Renal cortex interstitium (tissue), 15 donors: Measurements from ENCODE around the gene TESK1. TPM values are rescaled to one million over a fixed set of nuclear protein-coding genes. Genes with fewer than 3 reads are reported as not detected.

ENCODE experiments used
- DNase-seq, 11 donors: peaks; one replicate each; pipeline ENCODE4 v3.0.0-alpha.2; 2013; ENCODE audit warnings: low read depth in 9 of 11, low spot score in 4 of 11; ENCODE audit errors: extremely low read depth in 1 of 11
- long read RNA-seq, 16 experiments: transcript quantifications; one replicate each; lab custom pipeline, GENCODE V29; 2026
- polyA plus RNA-seq, 3 donors: library from polyadenylated mRNA; unstranded; fragments of 120-200 nt; gene quantifications; one replicate each; pipeline ENCODE4 v1.2.1, GENCODE V29; 2013; ENCODE audit not compliant: insufficient read length in 3 of 3

Gene TESK1, protein sequence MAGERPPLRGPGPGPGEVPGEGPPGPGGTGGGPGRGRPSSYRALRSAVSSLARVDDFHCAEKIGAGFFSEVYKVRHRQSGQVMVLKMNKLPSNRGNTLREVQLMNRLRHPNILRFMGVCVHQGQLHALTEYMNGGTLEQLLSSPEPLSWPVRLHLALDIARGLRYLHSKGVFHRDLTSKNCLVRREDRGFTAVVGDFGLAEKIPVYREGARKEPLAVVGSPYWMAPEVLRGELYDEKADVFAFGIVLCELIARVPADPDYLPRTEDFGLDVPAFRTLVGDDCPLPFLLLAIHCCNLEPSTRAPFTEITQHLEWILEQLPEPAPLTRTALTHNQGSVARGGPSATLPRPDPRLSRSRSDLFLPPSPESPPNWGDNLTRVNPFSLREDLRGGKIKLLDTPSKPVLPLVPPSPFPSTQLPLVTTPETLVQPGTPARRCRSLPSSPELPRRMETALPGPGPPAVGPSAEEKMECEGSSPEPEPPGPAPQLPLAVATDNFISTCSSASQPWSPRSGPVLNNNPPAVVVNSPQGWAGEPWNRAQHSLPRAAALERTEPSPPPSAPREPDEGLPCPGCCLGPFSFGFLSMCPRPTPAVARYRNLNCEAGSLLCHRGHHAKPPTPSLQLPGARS
- 10 to 100 TPM; 36.0 to 42.5 (median 38.5) TPM for polyA plus RNA-seq
- long read RNA-seq, donor 1, partial matches to known transcripts: 5 of 9 reads
- long read RNA-seq, donor 1, other reads (novel, unspliced or antisense): 0 of 9 reads
- long read RNA-seq, donor 2, transcript TESK1-201 (10 exons, 2,421 nt): major isoform, 8 of 29 reads
- long read RNA-seq, donor 2, partial matches to known transcripts: 21 of 29 reads
- long read RNA-seq, donor 2, other reads (novel, unspliced or antisense): 0 of 29 reads
- long read RNA-seq, donor 3, transcript TESK1-201 (10 exons, 2,421 nt): major isoform, 14 of 29 reads
- long read RNA-seq, donor 3, partial matches to known transcripts: 15 of 29 reads
- long read RNA-seq, donor 3, other reads (novel, unspliced or antisense): 0 of 29 reads
- long read RNA-seq, donor 4, partial matches to known transcripts: 0 of 5 reads
- long read RNA-seq, donor 4, other reads (novel, unspliced or antisense): 0 of 5 reads
- long read RNA-seq, donor 5: 0 reads
- long read RNA-seq, donor 6, transcript TESK1-201 (10 exons, 2,421 nt): major isoform, 6 of 15 reads
- long read RNA-seq, donor 6, partial matches to known transcripts: 5 of 15 reads
- long read RNA-seq, donor 6, other reads (novel, unspliced or antisense): 0 of 15 reads
- long read RNA-seq, donor 7, transcript TESK1-201 (10 exons, 2,421 nt): major isoform, 9 of 28 reads
- long read RNA-seq, donor 7, partial matches to known transcripts: 18 of 28 reads
- long read RNA-seq, donor 7, other reads (novel, unspliced or antisense): 0 of 28 reads
- long read RNA-seq, donor 8, transcript TESK1-201 (10 exons, 2,421 nt): major isoform, 9 of 47 reads
- long read RNA-seq, donor 8, partial matches to known transcripts: 37 of 47 reads
- long read RNA-seq, donor 8, other reads (novel, unspliced or antisense): 0 of 47 reads
- long read RNA-seq, donor 9, transcript TESK1-201 (10 exons, 2,421 nt): major isoform, 7 of 7 reads
- long read RNA-seq, donor 9, partial matches to known transcripts: 0 of 7 reads
- long read RNA-seq, donor 9, other reads (novel, unspliced or antisense): 0 of 7 reads
- long read RNA-seq, donor 10, transcript TESK1-201 (10 exons, 2,421 nt): major isoform, 5 of 5 reads
- long read RNA-seq, donor 10, partial matches to known transcripts: 0 of 5 reads
- long read RNA-seq, donor 10, other reads (novel, unspliced or antisense): 0 of 5 reads
- long read RNA-seq, donor 11, transcript TESK1-201 (10 exons, 2,421 nt): major isoform, 6 of 11 reads
- long read RNA-seq, donor 11, partial matches to known transcripts: 5 of 11 reads
- long read RNA-seq, donor 11, other reads (novel, unspliced or antisense): 0 of 11 reads
- long read RNA-seq, donor 12, transcript TESK1-201 (10 exons, 2,421 nt): major isoform, 5 of 14 reads
- long read RNA-seq, donor 12, partial matches to known transcripts: 8 of 14 reads
- long read RNA-seq, donor 12, other reads (novel, unspliced or antisense): 0 of 14 reads
- long read RNA-seq, donor 13: 0 reads
- long read RNA-seq, donor 14, transcript TESK1-201 (10 exons, 2,421 nt): major isoform, 5 of 5 reads
- long read RNA-seq, donor 14, partial matches to known transcripts: 0 of 5 reads
- long read RNA-seq, donor 14, other reads (novel, unspliced or antisense): 0 of 5 reads
- long read RNA-seq, donor 15, partial matches to known transcripts: 0 of 2 reads
- long read RNA-seq, donor 15, other reads (novel, unspliced or antisense): 0 of 2 reads
- long read RNA-seq, donor 16, transcript TESK1-201 (10 exons, 2,421 nt): major isoform, 21 of 22 reads
- long read RNA-seq, donor 16, partial matches to known transcripts: 0 of 22 reads
- long read RNA-seq, donor 16, other reads (novel, unspliced or antisense): 0 of 22 reads

DNA sequence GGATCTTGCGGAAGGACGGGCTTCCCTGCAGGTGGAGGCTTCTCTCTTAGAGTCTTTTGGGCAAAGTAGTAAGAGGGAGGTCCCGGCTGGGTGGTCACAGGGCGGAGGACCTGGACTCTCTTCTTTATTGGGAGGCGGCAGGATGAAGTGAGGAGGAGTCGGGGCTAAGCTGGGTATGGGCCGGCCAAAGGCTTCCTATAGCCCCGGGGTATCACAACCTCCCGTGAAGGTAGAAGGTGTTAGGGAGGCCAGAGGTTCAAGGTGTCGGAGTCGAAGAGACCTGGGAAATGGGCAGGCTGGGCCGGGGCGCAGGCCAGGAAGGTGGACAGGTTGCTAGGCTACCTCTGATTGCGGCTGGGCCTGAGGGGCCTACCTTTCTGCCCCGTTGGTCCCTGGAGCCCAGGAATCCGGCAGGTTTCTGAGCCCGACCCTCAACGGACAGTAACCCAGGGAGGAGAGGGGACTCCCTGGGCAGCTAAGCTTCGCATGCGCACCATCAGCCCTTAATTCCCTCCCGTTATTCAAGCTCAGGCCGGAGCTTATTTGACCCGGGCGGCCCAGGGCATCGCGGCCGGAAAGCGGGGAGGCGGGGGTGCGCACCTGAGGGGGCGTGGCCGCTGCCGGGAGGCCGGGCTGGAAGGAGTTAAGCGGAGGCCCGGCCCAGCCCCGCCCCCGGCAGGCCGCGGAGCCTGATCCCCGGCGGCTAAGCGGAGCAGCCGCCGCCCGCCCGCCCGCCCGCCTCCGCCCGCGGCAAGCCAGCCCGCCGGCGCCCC is at the start of gene TESK1:
Gene TESK1 (plus strand): TSS at position 685 of the 773 bp plus-strand sequence. CDS start 358 bp downstream, outside the sequence.
- DNase-seq: peak in 8 of 11 donors; percentile 13 to 64 (median 56)

DNA sequence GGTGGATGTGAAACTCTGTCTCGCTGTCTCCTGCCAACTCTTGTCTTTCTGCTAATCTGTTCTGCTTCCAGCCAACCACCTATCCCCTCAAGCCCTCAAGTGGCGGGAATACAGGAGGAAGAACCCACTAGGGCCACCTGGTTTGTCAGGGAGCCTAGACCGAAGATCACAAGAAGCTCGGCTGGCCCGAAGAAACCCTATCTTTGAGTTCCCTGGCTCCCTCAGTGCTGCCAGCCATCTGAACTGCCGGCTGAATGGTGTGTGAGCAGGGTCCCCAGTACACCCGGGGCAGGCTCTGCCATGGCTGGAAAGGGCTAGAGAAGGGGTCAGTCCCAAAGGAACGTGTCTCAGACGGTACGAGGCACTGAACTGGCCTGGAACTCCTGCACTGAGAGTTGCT is 49.2 kb upstream of the TESK1 start:
- no peak for DNase-seq

DNA sequence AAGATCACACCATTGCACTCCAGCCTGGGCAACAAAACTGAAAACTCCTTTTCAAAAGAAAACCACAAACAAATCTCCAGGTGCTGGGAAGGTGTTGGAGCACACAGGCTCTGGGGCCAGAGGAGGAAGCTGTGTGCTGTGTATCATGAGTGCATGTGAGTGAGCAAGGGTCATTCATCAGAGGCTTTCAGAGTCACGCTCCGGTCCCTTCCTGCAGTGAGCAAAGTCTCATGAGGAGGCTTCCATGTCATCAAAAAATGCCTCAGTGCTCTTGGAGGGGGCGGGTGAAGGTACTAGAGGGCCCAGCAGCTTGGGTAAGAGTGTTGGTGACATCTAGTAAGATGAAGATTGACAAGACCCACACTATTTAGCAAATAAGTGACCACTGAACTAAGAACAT is 48.3 kb upstream of the TESK1 start:
- DNase-seq: peak in 1 of 11 donors; percentile 47

DNA sequence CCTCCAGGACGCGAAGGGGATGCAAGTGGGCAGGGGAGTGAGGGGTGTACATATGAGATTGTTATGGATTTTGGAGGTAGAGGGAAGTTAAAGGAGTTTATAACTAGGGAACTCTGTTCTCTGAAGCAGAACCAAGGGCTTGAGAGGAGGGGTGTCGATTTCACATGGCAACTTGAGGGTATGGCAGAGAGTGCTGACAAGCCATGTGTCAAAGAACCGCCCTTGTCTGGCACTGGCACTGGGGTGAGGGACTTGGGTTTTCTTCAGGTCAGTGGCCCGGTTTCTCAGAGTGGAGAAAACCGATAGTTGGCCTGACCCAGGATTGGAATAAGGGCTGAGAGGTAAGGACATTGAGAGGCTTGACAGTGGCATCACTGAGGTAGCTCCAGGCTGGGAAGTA is 47.7 kb upstream of the TESK1 start:
- DNase-seq: no peak

DNA sequence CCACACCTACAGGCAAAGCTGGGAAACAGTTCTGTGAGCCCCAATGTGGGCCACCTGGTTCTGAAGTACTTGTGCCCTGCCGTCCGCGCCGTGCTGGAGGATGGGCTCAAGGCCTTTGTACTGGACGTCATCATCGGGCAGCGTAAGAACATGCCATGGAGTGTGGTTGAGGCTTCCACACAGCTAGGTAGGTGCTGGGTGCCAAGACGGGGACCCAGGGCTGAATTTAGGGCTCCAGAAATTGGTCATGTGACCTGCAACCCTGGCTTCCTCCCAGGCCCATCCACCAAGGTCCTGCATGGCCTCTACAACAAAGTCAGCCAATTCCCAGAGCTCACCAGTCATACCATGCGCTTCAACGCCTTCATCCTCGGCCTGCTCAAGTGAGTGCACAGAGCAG is 46.9 kb upstream of the TESK1 start:
- DNase-seq: no peak

DNA sequence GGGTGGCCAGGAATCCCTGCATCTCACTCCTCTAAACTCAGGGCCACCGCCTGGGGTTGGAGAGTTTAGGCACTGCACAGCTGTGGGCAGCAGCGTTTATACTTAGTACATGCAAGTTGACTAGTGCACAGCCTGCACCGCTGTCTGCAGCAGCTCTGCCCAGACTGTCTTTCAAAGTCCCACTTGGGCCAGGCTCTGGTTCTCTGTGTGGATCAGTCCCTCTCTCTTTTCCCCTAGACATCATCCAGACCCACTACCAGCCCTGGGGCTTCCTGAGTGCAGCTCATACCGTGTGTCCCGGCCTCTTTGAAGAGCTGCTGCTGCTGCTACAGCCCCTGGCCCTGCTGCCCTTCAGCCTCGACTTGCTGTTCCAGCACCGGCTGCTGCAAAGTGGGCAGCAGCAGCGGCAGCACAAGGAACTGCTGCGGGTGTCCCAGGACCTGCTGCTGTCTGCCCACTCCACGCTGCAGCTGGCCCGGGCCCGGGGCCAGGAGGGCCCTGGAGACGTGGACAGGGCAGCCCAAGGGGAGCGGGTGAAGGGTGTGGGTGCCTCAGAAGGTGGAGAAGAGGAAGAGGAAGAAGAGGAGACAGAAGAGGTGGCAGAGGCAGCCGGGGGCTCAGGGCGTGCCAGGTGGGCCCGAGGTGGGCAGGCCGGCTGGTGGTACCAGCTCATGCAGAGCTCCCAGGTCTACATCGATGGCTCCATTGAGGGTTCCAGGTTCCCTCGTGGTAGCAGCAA is 45.1 kb upstream of the TESK1 start:
- DNase-seq: no peak

DNA sequence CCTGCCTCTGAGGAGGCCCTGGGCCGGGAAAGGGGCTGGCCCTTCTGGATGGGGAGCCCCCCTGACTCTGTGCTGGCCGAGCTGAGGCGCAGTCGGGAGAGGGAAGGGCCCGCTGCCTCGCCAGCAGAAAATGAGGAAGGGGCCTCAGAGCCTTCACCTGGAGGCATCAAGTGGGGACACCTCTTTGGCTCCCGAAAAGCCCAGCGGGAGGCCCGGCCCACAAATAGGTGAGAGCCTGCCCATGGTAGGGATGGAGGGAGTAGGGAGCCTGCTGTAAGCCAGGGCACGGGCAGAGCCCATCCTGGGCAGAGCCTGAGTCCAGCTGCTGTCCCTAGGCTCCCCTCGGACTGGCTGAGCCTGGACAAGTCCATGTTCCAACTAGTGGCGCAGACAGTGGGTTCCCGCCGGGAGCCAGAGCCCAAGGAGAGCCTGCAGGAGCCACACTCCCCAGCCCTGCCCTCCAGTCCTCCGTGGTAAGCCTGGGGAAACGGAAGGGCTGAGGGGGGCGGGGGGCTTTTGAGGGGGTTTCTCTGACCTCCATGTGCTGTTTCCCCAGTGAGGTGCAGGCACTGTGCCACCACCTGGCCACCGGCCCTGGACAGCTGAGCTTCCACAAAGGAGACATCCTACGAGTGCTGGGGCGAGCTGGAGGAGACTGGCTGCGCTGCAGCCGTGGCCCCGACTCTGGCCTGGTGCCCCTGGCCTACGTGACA is 44.3 kb upstream of the TESK1 start:
- no peak for DNase-seq

DNA sequence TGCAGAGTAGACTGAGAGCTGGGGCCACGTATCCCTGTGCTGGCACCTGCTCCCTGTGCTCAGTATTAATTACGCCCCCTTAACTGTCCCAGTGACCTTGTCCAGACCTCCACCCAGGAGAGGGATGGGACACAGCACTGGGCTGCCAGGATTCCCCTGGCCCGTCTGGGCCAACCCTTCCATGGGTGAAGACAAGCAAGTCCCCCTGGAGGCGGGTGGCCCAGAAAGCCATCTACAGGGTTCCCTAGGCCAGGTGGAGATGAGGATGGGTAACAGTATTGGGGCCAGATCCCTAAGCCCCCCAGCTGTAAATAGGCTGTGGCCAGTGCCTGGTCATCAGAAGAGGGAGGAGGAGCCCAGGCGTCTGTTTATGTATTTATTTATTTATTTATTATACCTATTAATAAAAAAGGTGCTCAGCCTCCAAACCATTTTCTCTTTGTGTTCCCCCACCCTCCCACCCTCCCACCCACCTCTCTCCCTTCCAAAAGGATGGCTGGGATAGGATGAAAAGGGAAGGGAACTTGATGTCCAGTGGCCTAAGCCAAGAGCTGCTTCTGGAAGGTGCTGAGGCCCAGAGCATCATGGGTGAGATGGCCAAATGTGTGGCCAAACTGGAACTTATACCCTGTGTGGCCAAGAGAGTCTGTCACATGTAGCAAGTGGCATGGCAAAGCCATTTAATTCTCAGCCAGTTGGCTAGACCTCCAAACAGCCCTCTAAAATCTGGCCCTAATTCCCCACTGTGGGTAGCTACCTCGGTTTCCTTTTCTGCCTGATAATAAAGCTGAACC is 43.4 kb upstream of the TESK1 start:
- DNase-seq: no peak

DNA sequence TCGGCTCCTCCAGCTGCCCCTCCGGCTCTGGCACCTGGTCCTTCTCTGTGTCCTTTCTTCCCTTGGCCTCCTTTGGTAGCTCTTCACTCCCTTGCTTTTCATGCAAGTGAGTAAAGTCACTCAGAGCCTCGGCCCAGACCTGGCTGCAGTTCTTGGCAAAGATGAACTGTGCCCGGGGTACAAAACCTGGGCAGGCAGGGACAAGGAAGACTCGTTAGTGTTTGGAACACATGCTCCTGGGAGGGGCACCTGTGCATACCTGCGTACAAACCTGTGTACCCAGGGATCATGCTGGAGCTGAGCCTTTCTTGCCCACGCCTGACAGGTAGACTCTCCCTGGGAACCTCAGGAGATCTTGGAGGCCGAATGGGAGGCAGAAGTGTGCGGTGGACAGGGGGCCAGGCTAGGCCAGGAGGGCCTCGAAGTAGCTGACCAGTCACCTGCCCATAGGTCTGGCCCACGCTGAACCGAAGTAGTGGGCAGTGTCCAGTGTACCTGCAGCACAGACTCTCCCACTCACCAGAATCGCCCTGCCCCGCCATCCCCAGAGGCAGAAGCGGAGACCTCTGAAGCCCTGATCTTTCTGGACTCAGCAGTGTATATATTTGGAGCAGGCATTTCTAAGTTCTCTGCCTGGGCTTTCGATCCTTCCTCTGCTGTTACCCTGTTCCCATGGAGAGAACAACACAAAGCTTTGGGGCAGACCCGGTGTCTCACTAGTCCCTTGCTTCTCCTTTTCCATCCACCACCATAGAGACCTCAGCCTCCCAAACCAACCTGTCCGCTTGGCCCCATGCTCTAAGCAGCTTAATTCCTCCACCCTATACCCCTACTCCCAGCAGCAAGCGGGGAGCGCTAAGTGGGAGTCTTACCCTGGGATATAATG is 41.9 kb upstream of the TESK1 start:
- DNase-seq: no peak

DNA sequence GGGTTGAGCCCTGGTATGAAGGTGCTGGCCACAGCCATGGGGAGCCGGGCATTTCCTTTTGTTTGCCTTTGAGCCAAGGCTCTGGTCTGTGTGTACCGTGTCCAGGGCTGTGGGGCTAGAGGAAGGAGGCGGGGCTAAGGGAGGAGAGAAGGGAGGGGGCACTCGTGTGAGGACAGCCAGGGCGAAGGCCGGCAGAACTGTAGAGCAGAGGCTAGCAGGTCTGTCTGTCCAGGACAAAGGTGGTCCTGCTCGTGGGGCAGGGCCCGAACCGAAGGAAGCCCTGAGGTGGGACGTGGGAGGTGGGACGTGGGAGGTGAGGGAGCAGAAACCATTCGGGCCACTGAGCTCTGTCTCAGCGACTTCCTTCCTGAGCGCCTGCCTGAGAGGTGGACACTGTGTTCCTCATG is 41.3 kb upstream of the TESK1 start:
- DNase-seq: peak in 2 of 11 donors; percentile 31 to 32

DNA sequence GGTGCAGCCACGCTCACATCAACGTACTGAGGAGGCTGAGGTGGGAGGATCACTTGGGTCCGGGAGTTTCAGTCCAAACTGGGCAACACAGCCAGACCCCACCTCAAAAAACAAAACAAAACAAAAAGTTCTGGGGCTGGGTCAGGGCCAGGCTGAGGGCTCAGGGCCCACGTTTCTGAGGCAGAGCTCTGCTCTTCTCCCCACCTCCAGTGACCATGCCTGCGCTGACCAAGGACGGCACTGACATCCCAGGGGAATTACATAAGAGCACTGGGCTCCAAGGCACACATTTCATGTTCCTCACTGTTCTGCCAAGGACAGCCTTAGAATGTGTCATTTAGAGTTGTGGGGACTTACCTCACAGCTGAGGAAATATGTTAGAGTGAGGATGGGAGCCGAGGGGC is 40.4 kb upstream of the TESK1 start:
- no peak for DNase-seq

DNA sequence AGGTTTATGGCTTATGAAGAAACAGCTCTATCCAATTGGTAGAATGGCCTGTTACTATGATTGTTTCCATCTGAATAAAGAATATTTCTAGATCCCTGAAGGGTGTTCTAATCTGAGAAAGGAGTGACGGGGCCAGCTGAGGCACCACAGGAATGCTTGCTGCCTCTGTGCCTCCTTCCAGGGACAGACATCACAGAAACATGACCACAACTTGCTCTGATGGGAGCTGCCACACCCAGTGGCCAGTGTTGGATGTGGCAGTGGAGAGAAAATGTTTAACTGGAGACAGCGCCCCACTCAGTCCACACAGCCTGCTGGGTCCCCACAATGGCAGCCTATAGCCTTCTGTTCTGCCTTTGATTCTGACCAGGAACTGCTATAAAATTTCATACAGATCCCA is 38.6 kb upstream of the TESK1 start:
- no peak for DNase-seq

DNA sequence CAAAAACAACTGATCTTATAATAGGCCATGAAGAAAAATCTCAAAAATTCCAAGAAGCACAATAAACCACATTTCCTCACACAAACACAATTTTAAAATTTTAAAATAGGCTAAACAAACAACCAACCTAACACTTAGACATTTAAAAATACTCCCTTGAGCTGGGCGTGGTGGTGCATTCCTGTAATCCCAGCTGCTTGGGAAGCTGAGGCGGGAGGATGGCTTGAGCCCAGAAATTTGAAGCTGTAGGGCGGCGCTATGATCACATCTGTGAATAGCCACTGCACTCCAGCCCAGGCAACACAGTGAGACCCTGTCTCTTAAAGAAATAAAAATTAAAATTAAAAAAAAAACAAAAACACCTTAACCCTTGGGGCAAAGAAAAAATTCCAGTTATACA is 36.9 kb upstream of the TESK1 start:
- DNase-seq: no peak
